BLaER1 (cell line): ENCODE measurements around the gene MAP3K4.
"Not testable (repeated sequence)": the region's sequence is repeated elsewhere in the genome, so short reads cannot be mapped to it uniquely, and the experiment has no call there.

ENCODE experiments used
- H3K27ac ChIP-seq: shearing (Covaris generic); formaldehyde crosslinking; 2 replicates; pipeline ENCODE4 v1.8.1; 2022
- H3K27me3 ChIP-seq: shearing (Covaris generic); formaldehyde crosslinking; 2 replicates; pipeline ENCODE4 v1.8.1; 2022
- H3K36me3 ChIP-seq: shearing (Covaris generic); formaldehyde crosslinking; 2 replicates; pipeline ENCODE4 v1.8.1; 2022
- H3K4me1 ChIP-seq: shearing (Covaris generic); formaldehyde crosslinking; 2 replicates; pipeline ENCODE4 v1.8.1; 2022
- H3K4me2 ChIP-seq: shearing (Covaris generic); formaldehyde crosslinking; 2 replicates; pipeline ENCODE4 v1.8.1; 2022
- H3K4me3 ChIP-seq: shearing (Covaris generic); formaldehyde crosslinking; 2 replicates; pipeline ENCODE4 v1.8.1; 2022
- H3K9ac ChIP-seq: shearing (Covaris generic); formaldehyde crosslinking; 2 replicates; pipeline ENCODE4 v1.8.1; 2022
- H3K9me3 ChIP-seq: shearing (Covaris generic); formaldehyde crosslinking; 2 replicates; pipeline ENCODE4 v1.8.1; 2022
- H4K20me1 ChIP-seq: shearing (Covaris generic); formaldehyde crosslinking; 2 replicates; pipeline ENCODE4 v1.8.1; 2022
- Cebpa-rat ChIP-seq: shearing (Covaris generic); IDR thresholded peaks from 2 replicates; pipeline ENCODE4 v1.8.1; 2022

MAP3K4 gene

DNA sequence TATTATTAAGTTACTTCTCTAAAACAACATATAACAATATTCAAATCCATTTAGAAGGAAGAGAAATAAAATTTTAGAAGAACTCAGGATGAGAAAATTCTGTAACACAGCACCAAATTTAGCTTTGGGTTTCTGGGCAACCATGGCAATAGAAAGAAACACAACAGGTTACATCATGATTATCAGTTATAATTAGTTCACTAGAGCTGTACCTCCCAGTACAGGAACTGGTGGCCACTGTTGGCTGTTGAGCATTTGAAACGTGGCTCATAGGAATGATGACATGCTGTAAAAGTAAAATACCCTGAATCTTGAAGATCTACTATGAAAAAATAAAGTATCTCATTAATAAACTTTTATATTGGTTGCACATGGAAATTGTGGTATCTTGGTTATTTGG lies 23.7 kb upstream of the MAP3K4 start:
- Histone ChIP-seq H3K9ac (no peak overlapping the region), H3K4me3 (no peak overlapping the region), H3K27me3 (no peaks in the 10 kb centered on the region), H3K27ac (no peak overlapping the region), H4K20me1 (no peaks in the 10 kb centered on the region), H3K9me3 (no peaks in the 10 kb centered on the region), H3K4me1 (peaks cover 14% of the 10 kb centered on the region), H3K4me2 (no peak overlapping the region), H3K36me3 (no peaks in the 10 kb centered on the region)
- TF ChIP-seq Cebpa-rat, result no peak

DNA sequence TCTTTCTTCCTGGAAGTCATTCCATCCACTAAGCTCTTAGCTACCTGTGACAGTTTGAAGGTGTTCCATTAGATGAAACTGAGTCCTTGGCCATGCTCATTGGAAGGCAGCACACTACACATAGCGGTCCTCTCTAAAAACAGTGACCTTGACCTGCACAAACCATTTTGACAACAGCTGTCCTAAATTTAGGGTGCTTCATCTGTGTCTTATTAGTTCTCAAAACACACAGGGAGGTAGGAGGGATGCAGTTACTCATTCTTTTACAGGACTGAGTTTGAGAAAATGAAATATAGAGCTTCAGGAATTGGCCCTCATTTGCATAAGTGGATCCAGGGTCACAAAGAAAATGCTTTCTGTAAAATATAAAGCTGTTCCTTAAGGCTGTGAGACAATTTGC lies 20.4 kb upstream of the MAP3K4 start:
- Histone ChIP-seq H3K4me3 (no peak overlapping the region), H3K9me3 (no peaks in the 10 kb centered on the region), H4K20me1 (no peaks in the 10 kb centered on the region), H3K27me3 (no peaks in the 10 kb centered on the region), H3K36me3 (no peaks in the 10 kb centered on the region), H3K4me1 (peaks cover 24% of the 10 kb centered on the region), H3K27ac (no peak overlapping the region), H3K9ac (no peak overlapping the region), H3K4me2 (no peak overlapping the region)
- no peak for TF ChIP-seq Cebpa-rat

DNA sequence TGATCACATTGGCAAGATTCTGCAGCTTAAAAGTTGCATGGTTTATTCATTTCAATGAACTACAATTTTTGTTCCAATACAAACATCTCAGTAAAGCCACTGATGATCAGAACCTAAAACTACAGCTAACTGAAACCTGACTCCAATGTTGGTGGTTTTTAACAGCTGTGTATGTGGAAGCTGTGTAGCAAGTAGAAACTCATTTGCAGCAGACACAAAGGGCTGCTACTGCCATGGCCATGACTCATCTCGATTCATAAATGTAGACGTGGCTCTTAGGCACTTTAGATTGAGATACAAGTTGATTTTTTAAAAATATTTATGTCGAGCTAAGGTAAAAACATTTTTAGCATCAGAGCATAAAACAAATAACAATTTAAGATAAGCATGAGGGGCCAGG lies 19.5 kb upstream of the MAP3K4 start:
- Histone ChIP-seq H4K20me1 (no peaks in the 10 kb centered on the region), H3K4me2 (no peak overlapping the region), H3K9ac (no peak overlapping the region), H3K4me3 (no peak overlapping the region), H3K36me3 (no peaks in the 10 kb centered on the region), H3K27ac (no peak overlapping the region), H3K4me1 (peaks cover 16% of the 10 kb centered on the region), H3K27me3 (no peaks in the 10 kb centered on the region), H3K9me3 (no peaks in the 10 kb centered on the region)
- TF ChIP-seq Cebpa-rat, result no peak

DNA sequence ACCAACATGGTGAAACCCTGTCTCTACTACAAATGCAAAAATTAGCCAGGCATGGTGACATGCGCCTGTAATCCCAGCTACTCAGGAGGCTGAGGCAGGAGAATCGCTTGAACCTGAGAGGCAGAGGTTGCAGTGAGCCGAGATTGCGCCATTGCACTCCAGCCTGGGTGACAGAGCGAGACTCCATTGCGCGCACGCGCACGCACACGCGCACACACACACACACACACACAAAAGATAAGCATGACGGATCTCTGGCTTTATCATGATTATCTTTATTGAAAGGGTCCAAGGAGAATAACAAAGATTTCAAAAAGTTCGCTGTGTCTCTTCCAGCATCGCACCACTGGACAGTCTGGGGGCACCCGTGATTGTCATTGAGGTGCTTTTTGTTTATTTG lies 19.0 kb upstream of the MAP3K4 start:
- not testable (repeated sequence) for H3K9ac ChIP-seq, H3K27ac ChIP-seq, H4K20me1 ChIP-seq, H3K9me3 ChIP-seq, H3K27me3 ChIP-seq, H3K4me2 ChIP-seq, H3K36me3 ChIP-seq, H3K4me3 ChIP-seq
- H3K4me1 ChIP-seq, result peaks cover 16% of the 10 kb centered on the region

DNA sequence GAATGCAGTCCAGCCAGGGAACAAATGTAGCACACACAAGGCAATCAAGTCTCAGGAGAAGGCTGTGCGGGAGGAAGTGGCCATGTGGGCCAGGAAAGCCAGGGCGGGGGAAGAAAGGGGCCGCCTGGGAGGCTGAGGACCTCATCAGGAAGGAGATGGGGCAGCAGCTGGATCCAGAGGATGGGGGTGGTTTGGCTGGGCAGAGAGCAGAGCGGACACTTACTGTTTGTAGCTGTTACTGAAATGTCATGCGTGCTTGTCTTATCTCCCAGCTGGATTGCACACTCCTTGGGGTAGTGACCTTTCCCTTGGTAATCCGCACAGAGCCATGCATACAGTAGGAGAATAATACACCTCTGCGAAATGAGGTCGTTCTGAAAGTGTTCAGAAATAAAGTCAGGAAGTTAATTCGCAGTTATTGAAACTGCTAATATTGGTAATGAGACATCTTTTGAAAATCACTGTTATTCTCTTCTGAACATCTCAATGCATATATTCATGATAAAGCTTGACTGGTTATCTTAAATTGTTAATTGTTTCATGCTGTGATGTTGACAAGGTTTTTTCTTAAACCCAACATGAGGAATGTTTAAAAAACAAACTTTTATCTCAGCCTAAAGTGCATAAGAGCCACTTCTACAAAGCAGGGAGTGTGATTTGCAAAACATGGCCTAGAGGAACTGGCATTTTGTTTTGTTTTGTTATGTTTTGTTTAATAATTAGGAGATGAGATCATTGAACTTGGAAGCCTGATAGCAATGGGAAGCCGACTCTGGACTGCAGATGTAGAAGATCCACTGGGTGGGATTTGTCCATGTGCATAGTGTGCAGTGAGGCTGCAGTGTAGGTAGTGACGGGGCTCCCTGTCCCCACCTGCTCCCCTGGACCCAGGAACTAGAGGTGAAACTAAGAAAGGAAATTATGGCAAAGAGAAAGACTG lies 18.0 kb upstream of the MAP3K4 start:
- H3K27me3 ChIP-seq, result no peaks in the 10 kb centered on the region
- no peaks in the 10 kb centered on the region for H4K20me1 ChIP-seq
- H3K9me3 ChIP-seq, result no peaks in the 10 kb centered on the region
- H3K4me2 ChIP-seq, result peak overlapping the region; percentile 61
- peaks cover 16% of the 10 kb centered on the region for H3K4me1 ChIP-seq
- no peaks in the 10 kb centered on the region for H3K36me3 ChIP-seq
- no peak for TF ChIP-seq Cebpa-rat
- H3K9ac ChIP-seq, result no peak overlapping the region
- H3K27ac ChIP-seq, result no peak overlapping the region
- no peak overlapping the region for H3K4me3 ChIP-seq

DNA sequence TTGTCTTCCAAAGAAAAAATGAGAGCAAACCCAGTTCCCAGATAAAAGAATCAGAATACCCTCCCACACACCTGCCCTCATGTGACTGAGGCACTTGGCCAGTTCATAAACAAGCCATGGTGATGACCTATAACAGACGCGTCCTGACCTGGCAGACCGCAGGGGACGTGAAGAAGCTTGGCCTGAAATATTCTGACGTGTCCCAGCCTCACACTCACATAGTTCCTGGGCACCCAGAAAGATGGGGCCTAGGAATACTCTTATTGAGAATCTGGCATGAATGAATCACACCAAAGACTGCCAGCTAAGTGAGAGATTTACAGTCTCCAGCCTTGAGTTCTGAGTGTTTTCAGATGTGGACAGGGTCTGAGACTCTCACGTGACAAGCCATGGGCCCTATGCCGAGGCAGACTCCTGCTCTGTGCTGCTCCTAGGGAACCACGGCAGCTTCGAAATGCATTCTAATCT lies 17.2 kb upstream of the MAP3K4 start:
- no peak overlapping the region for H3K27ac ChIP-seq
- no peak overlapping the region for H3K9ac ChIP-seq

DNA sequence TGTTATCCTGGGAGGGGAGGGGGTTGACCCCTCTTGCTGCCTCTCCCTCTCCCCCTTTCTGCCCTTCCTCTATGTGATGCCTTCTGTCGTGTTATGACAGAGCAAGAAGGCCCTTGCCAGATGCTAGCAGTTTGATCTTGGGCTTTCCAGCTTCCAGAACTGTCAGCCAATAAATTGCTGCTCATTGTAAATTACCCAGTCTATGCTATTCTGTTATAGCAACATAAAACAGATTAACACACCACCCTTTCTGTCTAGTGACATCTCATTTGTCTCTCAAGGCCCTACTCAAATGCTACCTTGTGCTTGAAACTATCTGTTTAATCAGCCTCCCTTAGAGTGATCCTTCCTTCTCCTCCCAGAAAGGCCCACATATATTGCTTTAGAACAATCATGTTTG lies 16.4 kb upstream of the MAP3K4 start:
- Histone ChIP-seq H3K9me3 (no peaks in the 10 kb centered on the region), H3K4me1 (peaks cover 16% of the 10 kb centered on the region), H3K4me2 (no peak overlapping the region), H3K27ac (no peak overlapping the region), H3K9ac (no peak overlapping the region), H3K4me3 (no peak overlapping the region), H4K20me1 (no peaks in the 10 kb centered on the region), H3K27me3 (no peaks in the 10 kb centered on the region), H3K36me3 (no peaks in the 10 kb centered on the region)
- TF ChIP-seq Cebpa-rat, result no peak

More for the DNA sequence above, 17.2 kb upstream of the MAP3K4 start:
- no peaks in the 10 kb centered on the region for H4K20me1 ChIP-seq
- no peak for TF ChIP-seq Cebpa-rat
- no peak overlapping the region for H3K4me3 ChIP-seq
- H3K27me3 ChIP-seq, result no peaks in the 10 kb centered on the region
- no peak overlapping the region for H3K4me2 ChIP-seq
- H3K9me3 ChIP-seq, result no peaks in the 10 kb centered on the region
- H3K36me3 ChIP-seq, result no peaks in the 10 kb centered on the region
- H3K4me1 ChIP-seq, result peaks cover 16% of the 10 kb centered on the region

DNA sequence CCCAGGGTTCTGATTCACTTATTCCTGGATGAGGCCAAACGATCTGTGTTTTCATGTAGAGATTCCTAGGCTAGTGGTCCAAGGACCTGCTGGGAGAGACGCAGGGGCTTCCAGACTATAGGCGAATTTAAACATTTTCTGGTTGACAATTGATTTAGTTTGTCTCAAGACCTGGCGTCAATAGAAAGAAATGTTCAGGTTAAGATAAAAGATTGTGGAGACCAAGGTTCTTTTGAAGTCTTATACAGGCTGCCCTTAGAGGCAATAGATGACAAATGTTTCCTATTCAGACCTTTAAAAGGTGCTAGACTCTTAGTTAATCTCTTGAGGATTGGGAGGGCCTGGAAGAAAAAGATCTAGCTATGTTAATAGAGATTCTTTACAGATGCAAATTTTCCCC lies 15.6 kb upstream of the MAP3K4 start:
- not testable (repeated sequence) for H3K9ac ChIP-seq, H3K4me2 ChIP-seq, H3K9me3 ChIP-seq, H3K27ac ChIP-seq, H3K36me3 ChIP-seq, H3K27me3 ChIP-seq, H3K4me3 ChIP-seq, H4K20me1 ChIP-seq
- H3K4me1 ChIP-seq, result peaks cover 16% of the 10 kb centered on the region

DNA sequence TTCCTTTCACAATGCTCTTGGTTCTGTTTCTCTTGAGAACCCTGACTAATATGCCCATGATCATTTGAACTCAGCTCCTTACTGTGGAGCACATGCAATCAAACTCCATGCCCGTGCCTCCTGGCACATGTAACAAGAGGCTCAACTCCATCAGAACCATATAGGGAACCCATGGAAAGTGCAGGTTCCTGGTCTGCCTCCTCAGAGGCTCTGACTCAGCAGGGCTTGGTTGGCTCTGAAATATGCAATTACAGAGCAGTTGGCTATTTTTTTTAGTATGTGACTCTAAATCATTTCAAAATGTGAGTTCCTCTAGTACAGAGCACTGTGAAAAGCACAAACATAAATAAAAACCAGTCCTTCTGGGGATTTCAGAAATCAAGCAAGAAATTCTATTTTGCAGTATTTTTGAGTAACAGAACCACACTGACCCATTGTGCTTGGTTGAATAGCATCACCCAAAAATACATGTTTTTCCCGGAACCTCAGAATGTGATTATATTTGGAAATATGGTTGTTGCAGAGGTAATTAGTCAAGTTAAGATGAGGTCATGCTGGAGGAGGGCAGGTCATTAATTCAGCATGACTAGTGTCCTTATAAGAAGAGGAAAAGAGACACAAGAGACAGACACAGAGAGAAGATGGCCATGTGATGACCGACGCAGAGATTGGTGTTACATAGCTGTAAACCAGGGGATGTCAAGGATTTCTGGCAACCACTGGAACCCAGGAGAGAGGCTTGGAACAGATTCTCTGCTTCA lies 13.2 kb upstream of the MAP3K4 start:
- H3K27ac ChIP-seq, result no peak overlapping the region
- no peak for TF ChIP-seq Cebpa-rat
- H3K27me3 ChIP-seq, result no peaks in the 10 kb centered on the region
- no peak overlapping the region for H3K4me2 ChIP-seq
- peaks cover 26% of the 10 kb centered on the region for H3K9me3 ChIP-seq
- H3K9ac ChIP-seq, result no peak overlapping the region
- H3K36me3 ChIP-seq, result 0 out of 2 replicates have a peak, but pooled peaks cover 2% of the 10 kb centered on the region
- peaks cover 7% of the 10 kb centered on the region for H3K4me1 ChIP-seq
- H4K20me1 ChIP-seq, result no peaks in the 10 kb centered on the region
- H3K4me3 ChIP-seq, result no peak overlapping the region

DNA sequence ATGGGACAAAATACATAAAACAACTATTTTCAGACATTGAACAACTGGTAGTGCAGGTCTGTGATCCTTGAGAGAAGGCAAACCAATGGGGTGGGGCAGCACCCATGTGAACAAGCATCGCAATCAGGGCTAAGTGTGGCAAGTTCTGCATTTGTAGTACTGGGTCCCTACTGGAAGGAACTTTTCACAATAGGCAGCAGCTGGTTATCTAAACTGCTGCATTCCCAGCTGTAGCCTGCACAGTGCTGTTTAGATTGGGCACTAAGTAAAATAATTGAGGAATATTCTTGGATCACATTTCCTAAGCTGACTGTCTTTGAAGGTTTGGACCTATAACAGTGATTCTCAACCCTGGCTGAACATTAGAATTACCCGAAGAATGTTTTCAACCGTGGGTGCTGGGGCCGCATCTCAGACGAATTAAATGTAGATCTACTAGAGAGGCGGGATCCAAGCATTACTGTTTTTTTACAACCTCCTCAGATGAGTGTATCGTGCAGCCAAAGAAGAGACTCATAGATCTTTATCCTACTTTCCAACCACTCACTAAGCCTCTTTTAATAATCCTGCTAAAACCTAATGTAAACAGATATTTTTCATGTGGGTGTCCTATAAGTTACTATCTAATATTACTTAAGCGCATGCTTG lies 12.4 kb upstream of the MAP3K4 start:
- H3K36me3 ChIP-seq, result 0 out of 2 replicates have a peak, but pooled peaks cover 7% of the 10 kb centered on the region
- no peak for TF ChIP-seq Cebpa-rat
- no peak overlapping the region for H3K9ac ChIP-seq
- H3K27ac ChIP-seq, result no peak overlapping the region
- H3K9me3 ChIP-seq, result peaks cover 35% of the 10 kb centered on the region
- H4K20me1 ChIP-seq, result no peaks in the 10 kb centered on the region
- H3K4me3 ChIP-seq, result no peak overlapping the region
- H3K27me3 ChIP-seq, result no peaks in the 10 kb centered on the region
- no peak overlapping the region for H3K4me2 ChIP-seq
- H3K4me1 ChIP-seq, result no peaks in the 10 kb centered on the region

DNA sequence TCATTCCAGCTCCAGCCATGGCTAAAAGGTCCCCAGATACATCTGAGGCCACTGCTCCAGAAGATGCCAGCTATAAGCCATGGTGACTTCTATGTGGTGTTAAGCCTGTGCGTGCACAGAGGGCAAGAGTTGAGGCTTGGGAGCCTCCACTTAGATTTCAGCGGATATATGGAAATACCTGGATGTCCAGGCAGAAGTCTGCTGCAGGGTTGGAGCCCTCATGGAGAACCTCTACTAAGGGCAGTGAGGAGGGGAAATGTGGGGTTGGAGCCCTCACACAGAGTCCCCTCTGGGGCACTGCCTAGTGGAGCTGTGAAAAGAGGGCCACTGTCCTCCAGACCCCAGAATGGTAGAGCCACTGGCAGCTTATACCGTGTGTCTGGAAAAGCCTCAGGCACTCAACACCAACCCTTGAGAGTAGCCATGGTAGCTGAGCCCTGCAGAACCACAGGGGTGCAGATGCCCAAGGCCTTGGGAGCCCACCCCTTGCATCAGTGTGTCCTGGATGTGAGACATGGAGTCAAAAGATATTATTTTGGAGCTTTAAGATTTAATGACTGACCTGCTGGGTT lies 8.1 kb upstream of the MAP3K4 start:
- not testable (repeated sequence) for H4K20me1 ChIP-seq, H3K4me1 ChIP-seq, H3K27ac ChIP-seq, H3K9ac ChIP-seq, H3K4me2 ChIP-seq, H3K4me3 ChIP-seq, H3K36me3 ChIP-seq, H3K27me3 ChIP-seq
- H3K9me3 ChIP-seq, result peaks cover 48% of the 10 kb centered on the region
